HepG2 (cell line): ENCODE measurements around the gene UBR3. TPM values are rescaled to one million over a fixed set of nuclear protein-coding genes. Genes with fewer than 3 reads are reported as not detected.
A peak's percentile ranks its signal among the peaks of the same experiment; 100 is the strongest.

Experiments used
- ATAC-seq: fragments of 200-7000 bp; cut with Tn5 transposase; 3 replicates; pipeline ENCODE4 v1.9.1; 2020; ENCODE audit warnings: mild to moderate bottlenecking, moderate library complexity
- BruUV-seq: library from RNA; stranded (reverse); fragments of 400-500 nt; replicated peaks from 2 replicates; lab custom pipeline; 2021; lab: Mats Ljungman, UMichigan
- CTCF ChIA-PET: fragments of 300-600 bp; formaldehyde crosslinking; extraction: SDS; loops from one replicate; lab custom pipeline; 2021; ENCODE audit warnings: low total read pairs, inconsistent platforms, low intra/inter-chr PET ratio; lab: Yijun Ruan, JAX
- POLR2A ChIA-PET: fragments of 350-600 bp; sonication (Branson Sonifier 250); formaldehyde crosslinking; loops from one replicate; lab custom pipeline; 2020; ENCODE audit warnings: antibody characterized with exemption, inconsistent platforms; lab: Yijun Ruan, JAX
- DNase-seq: peaks from one replicate; pipeline ENCODE4 v3.0.0-alpha.2; 2015; ENCODE audit warnings: low spot score
- FAIRE-seq: peaks from 3 replicates; lab custom pipeline; 2011; peaks lifted over from hg19 to GRCh38; lab: Jason Lieb, UNC
- H2AFZ ChIP-seq: one replicate; pipeline ENCODE4 v1.6.1; 2011; ENCODE audit warnings: low read length, inconsistent platforms
- H3K27ac ChIP-seq: fragments of 300-600 bp; 3 replicates; pipeline ENCODE4 v1.8.0; 2011; ENCODE audit warnings: mixed run types, mild to moderate bottlenecking, mixed read lengths, low read length, inconsistent platforms; ENCODE audit not compliant: insufficient read depth; ENCODE audit errors: extremely low read length
- H3K27me3 ChIP-seq, 2 experiments: fragments of 200-600 bp in 1 of 2; 2 replicates in 1 of 2; 3 replicates in 1 of 2; pipeline versions ENCODE4 v1.6.0 to v1.8.0; 2011; ENCODE audit warnings: low read length in 2 of 2, mild to moderate bottlenecking in 2 of 2, moderate library complexity in 2 of 2, inconsistent platforms in 1 of 2; ENCODE audit not compliant: insufficient read depth in 2 of 2, control insufficient read depth in 1 of 2
- H3K36me3 ChIP-seq, 2 experiments: fragments of 200-600 bp in 1 of 2; replicated peaks in 1 of 2; 2 replicates in 1 of 2; 3 replicates in 1 of 2; pipeline versions ENCODE4 v1.5.1 to v1.8.0; 2011; ENCODE audit warnings: low read length in 2 of 2, inconsistent platforms in 1 of 2; ENCODE audit not compliant: insufficient read depth in 2 of 2, control insufficient read depth in 1 of 2
- H3K4me1 ChIP-seq: 2 replicates; pipeline ENCODE4 v1.5.1; 2012; ENCODE audit warnings: low read length, inconsistent platforms; ENCODE audit not compliant: insufficient read depth
- H3K4me2 ChIP-seq: 2 replicates; pipeline ENCODE4 v1.6.0; 2011; ENCODE audit warnings: low read depth, low read length, inconsistent platforms
- H3K4me3 ChIP-seq, 3 experiments: fragments of 200-600 bp in 1 of 3; sonication (generic), shearing (Covaris generic) in 1 of 3; replicated peaks in 1 of 3; 2 replicates each; pipeline ENCODE4 v1.5.1; 2011 to 2016; ENCODE audit warnings: low read length in 3 of 3, inconsistent platforms in 2 of 3, low read depth in 2 of 3, mild to moderate bottlenecking in 2 of 3, control low read depth in 1 of 3, mixed read lengths in 1 of 3; ENCODE audit not compliant: insufficient read depth in 1 of 3
- H3K79me2 ChIP-seq: one replicate; pipeline ENCODE4 v1.6.1; 2011; ENCODE audit warnings: low read length, inconsistent platforms; ENCODE audit not compliant: insufficient read depth
- H3K9ac ChIP-seq: 2 replicates; pipeline ENCODE4 v1.6.0; 2011; ENCODE audit warnings: mild to moderate bottlenecking, low read depth, low read length, inconsistent platforms; ENCODE audit not compliant: insufficient read depth
- H3K9me3 ChIP-seq: 2 replicates; pipeline ENCODE4 v1.5.1; 2012; ENCODE audit warnings: mild to moderate bottlenecking, low read length
- H4K20me1 ChIP-seq: 2 replicates; pipeline ENCODE4 v1.6.0; 2011; ENCODE audit warnings: inconsistent platforms, mild to moderate bottlenecking, low read length, moderate library complexity; ENCODE audit not compliant: insufficient read depth
- FOXK2 ChIP-seq: fragments of 450-650 bp; IDR thresholded peaks from 2 replicates; pipeline ENCODE4 v1.6.1; 2016
- FOXP1 ChIP-seq, 2 experiments: fragments of 450-650 bp in 1 of 2; IDR thresholded peaks; 2 replicates each; pipeline ENCODE4 v1.6.1; 2017 to 2018; ENCODE audit warnings: antibody characterized with exemption in 1 of 2
- KMT2A ChIP-seq: sonication (generic); formaldehyde crosslinking; IDR thresholded peaks from 2 replicates; pipeline ENCODE4 v1.4.0; 2020; ENCODE audit warnings: missing genetic modification reagents
- LCORL ChIP-seq, 2 experiments: fragments of 450-650 bp in 1 of 2; sonication (generic) in 1 of 2; formaldehyde crosslinking in 1 of 2; IDR thresholded peaks; 2 replicates each; pipeline versions ENCODE4 v1.5.0 to v1.6.1; 2017 to 2020; ENCODE audit warnings: antibody characterized with exemption in 1 of 2, missing genetic modification reagents in 1 of 2
- MXD4 ChIP-seq: IDR thresholded peaks from 2 replicates; pipeline ENCODE4 v1.6.1; 2016; ENCODE audit warnings: mild to moderate bottlenecking, missing biosample characterization, missing genetic modification reagents
- NONO ChIP-seq, 2 experiments: fragments of 450-650 bp in 1 of 2; sonication (generic) in 1 of 2; formaldehyde crosslinking in 1 of 2; IDR thresholded peaks in 1 of 2; conservative IDR thresholded peaks in 1 of 2; 2 replicates each; pipeline versions ENCODE4 v1.6.1 to v1.8.0; 2017 to 2022; ENCODE audit warnings: mild to moderate bottlenecking in 1 of 2, missing genetic modification reagents in 1 of 2, moderate library complexity in 1 of 2
- SP1 ChIP-seq, 2 experiments: fragments of 450-650 bp in 1 of 2; sonication (generic) in 1 of 2; formaldehyde crosslinking in 1 of 2; IDR thresholded peaks; 2 replicates each; pipeline versions ENCODE4 v1.4.0 to v1.6.1; 2016 to 2020; ENCODE audit warnings: missing genetic modification reagents in 1 of 2
- SPEN ChIP-seq: sonication (generic); formaldehyde crosslinking; IDR thresholded peaks from 2 replicates; pipeline ENCODE4 v1.5.1; 2020; ENCODE audit warnings: low read depth, mild to moderate bottlenecking, missing genetic modification reagents
- SRY ChIP-seq: sonication (generic); formaldehyde crosslinking; IDR thresholded peaks from 2 replicates; pipeline ENCODE4 v1.8.0; 2022; ENCODE audit warnings: mild to moderate bottlenecking, missing genetic modification reagents
- STAT5B ChIP-seq: sonication (generic); formaldehyde crosslinking; IDR thresholded peaks from 2 replicates; pipeline ENCODE4 v1.4.0; 2020; ENCODE audit warnings: missing genetic modification reagents
- TEAD3 ChIP-seq: optimal IDR thresholded peaks from 2 replicates; pipeline ENCODE3; 2016; ENCODE audit warnings: borderline replicate concordance
- THAP9 ChIP-seq: sonication (generic); formaldehyde crosslinking; IDR thresholded peaks from 2 replicates; pipeline ENCODE4; 2020; ENCODE audit warnings: missing genetic modification reagents, mild to moderate bottlenecking, borderline replicate concordance
- ZFY ChIP-seq: sonication (generic); formaldehyde crosslinking; IDR thresholded peaks from 2 replicates; pipeline ENCODE4 v1.4.0; 2020; ENCODE audit warnings: missing genetic modification reagents
- ZNF496 ChIP-seq: sonication (generic); formaldehyde crosslinking; IDR thresholded peaks from 2 replicates; pipeline ENCODE4 v1.8.1; 2023; ENCODE audit warnings: mild to moderate bottlenecking, moderate library complexity, missing genetic modification reagents; ENCODE audit not compliant: insufficient replicate concordance
- WGBS: methylation state at CpG from one replicate; pipeline ENCODE4 v1.1.6; 2017; ENCODE audit warnings: low lambda C conversion rate; 5-methylcytosine and 5-hydroxymethylcytosine counted together
- in situ Hi-C: cut with HindIII; loops from 2 replicates; pipeline ENCODE4 v1.10.0; 2017; ENCODE audit warnings: low pct_unique_long_range_greater_than_20kb; ENCODE audit not compliant: extremely low pct_ligation_motif_present
- intact Hi-C: fragments of 100-400 bp; cut with micrococcal nuclease; formaldehyde crosslinking; loops from one replicate; pipeline ENCODE4 v1.10.0; 2022; ENCODE audit not compliant: unreplicated experiment
- polyA plus RNA-seq, 8 experiments: library from polyadenylated mRNA; depleted of rRNA in 3 of 8; stranded (reverse) in 7 of 8; unstranded in 1 of 8; fragments of >200 nt; fragmentation: Illumina TruSeq in 4 of 8; extraction: Trizol in 4 of 8; gene quantifications; 2 replicates each; pipeline versions ENCODE4 v1.2.1 to v1.2.3, GENCODE V29; 2011 to 2016; ENCODE audit warnings: low read depth in 4 of 8, missing spikeins in 1 of 8, mixed read lengths in 1 of 8; ENCODE audit not compliant: insufficient read depth in 1 of 8
- total RNA-seq, 5 experiments: library from RNA; depleted of rRNA; stranded (reverse); fragments of >200 nt; fragmentation: Illumina TruSeq; extraction: Trizol; gene quantifications; 2 replicates each; pipeline ENCODE4 v1.2.3, GENCODE V29; 2016; ENCODE audit warnings: low read depth in 1 of 5
- TF ChIP-seq, protein P1 (sequence below): sonication (generic); formaldehyde crosslinking; IDR thresholded peaks from 2 replicates; pipeline ENCODE4 v1.8.1; 2022; ENCODE audit warnings: low read depth, mild to moderate bottlenecking, missing genetic modification reagents
- TF ChIP-seq, protein P2 (sequence below): IDR thresholded peaks from 2 replicates; pipeline ENCODE4 v1.6.1; 2016; ENCODE audit warnings: low read depth, control low read depth

Gene UBR3
- total and polyA plus RNA-seq, 2 of the 13 experiments (the other 11 are each of a cell fraction or from before 2014, with no cell fraction given): 15.1 to 28.0 TPM

GRCh38 chr2:169828141-169828811, 1.0 kb downstream of the UBR3 start:
- intact Hi-C loops: no loop called here
- in situ Hi-C loops: no loop called here
- 1% methylated on average over 13 of the region's 13 CpGs for WGBS
- Histone ChIP-seq H3K4me1 (peaks cover 55% of the 10 kb centered on the region), H3K79me2 (peaks cover 62% of the 10 kb centered on the region), H3K9ac (peak overlapping the region; percentile 85), H3K27ac (peak overlapping the region; percentile 63), H3K36me3 (peaks cover 0 to 2% of the 10 kb centered on the region in 2 experiments; a peak in 1 of 5 replicates), H3K9me3 (no peaks in the 10 kb centered on the region), H2AFZ (no peak overlapping the region), H3K27me3 (no peaks in the 10 kb centered on the region; a peak in 1 of 5 replicates), H3K4me2 (peak overlapping the region; percentile 96), H3K4me3 (peak overlapping the region; percentile 81 to 97 (median 90)), H4K20me1 (peaks cover 26% of the 10 kb centered on the region)
- DNase-seq (peak; percentile 62), ATAC-seq (peak; percentile 41), FAIRE-seq (no peak)
- ChIA-PET CTCF (no interaction called here), POLR2A (interaction anchor here (0.6 to 2.4 kb wide), 11 partner anchors 9 to 255 kb away, joined by 3 to 16 read pairs (median 4); partner anchors contain the start of genes FASTKD1 and SSB)
- no TSS peak for BruUV-seq
- TF ChIP-seq FOXP1 (IDR thresholded peaks at IDR 0.05) (no peak), FOXP1 (CRISPR knock-in tag; IDR thresholded peaks at IDR 0.05) (no peak), SPEN (CRISPR knock-in tag) (no peak), FOXK2 (peak; percentile 29; the same call in 1 of the 2 replicates), SRY (CRISPR knock-in tag) (no peak), LCORL (IDR thresholded peaks at IDR 0.05) (no peak), LCORL (CRISPR knock-in tag; IDR thresholded peaks at IDR 0.05) (peak; percentile 61; the same call in 1 of the 2 replicates), NONO (IDR thresholded peaks at IDR 0.05) (no peak), NONO (CRISPR knock-in tag; conservative IDR thresholded peaks at IDR 0.05) (0 out of 2 replicates have a peak, but pooled peaks have one; percentile 46), KMT2A (peak; percentile 42; the same call in 1 of the 2 replicates), THAP9 (no peak), ZNF496 (CRISPR knock-in tag) (no peak), MXD4 (peak; percentile 60; the same call in 1 of the 2 replicates), SP1 (IDR thresholded peaks at IDR 0.05) (no peak), SP1 (CRISPR knock-in tag; IDR thresholded peaks at IDR 0.05) (no peak), TEAD3 (CRISPR knock-in tag) (peak; percentile 59), STAT5B (CRISPR knock-in tag) (no peak), ZFY (CRISPR knock-in tag) (no peak)
- TF ChIP-seq, protein P1, sequence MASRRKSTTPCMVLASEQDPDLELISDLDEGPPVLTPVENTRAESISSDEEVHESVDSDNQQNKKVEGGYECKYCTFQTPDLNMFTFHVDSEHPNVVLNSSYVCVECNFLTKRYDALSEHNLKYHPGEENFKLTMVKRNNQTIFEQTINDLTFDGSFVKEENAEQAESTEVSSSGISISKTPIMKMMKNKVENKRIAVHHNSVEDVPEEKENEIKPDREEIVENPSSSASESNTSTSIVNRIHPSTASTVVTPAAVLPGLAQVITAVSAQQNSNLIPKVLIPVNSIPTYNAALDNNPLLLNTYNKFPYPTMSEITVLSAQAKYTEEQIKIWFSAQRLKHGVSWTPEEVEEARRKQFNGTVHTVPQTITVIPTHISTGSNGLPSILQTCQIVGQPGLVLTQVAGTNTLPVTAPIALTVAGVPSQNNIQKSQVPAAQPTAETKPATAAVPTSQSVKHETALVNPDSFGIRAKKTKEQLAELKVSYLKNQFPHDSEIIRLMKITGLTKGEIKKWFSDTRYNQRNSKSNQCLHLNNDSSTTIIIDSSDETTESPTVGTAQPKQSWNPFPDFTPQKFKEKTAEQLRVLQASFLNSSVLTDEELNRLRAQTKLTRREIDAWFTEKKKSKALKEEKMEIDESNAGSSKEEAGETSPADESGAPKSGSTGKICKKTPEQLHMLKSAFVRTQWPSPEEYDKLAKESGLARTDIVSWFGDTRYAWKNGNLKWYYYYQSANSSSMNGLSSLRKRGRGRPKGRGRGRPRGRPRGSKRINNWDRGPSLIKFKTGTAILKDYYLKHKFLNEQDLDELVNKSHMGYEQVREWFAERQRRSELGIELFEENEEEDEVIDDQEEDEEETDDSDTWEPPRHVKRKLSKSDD (CRISPR knock-in tag): peak; percentile 24; the same call in 1 of the 2 replicates
- TF ChIP-seq, protein P2, sequence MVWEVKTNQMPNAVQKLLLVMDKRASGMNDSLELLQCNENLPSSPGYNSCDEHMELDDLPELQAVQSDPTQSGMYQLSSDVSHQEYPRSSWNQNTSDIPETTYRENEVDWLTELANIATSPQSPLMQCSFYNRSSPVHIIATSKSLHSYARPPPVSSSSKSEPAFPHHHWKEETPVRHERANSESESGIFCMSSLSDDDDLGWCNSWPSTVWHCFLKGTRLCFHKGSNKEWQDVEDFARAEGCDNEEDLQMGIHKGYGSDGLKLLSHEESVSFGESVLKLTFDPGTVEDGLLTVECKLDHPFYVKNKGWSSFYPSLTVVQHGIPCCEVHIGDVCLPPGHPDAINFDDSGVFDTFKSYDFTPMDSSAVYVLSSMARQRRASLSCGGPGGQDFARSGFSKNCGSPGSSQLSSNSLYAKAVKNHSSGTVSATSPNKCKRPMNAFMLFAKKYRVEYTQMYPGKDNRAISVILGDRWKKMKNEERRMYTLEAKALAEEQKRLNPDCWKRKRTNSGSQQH (CRISPR knock-in tag): 0 out of 2 replicates have a peak, but pooled peaks have one; percentile 26
